GM19035 (cell line): ENCODE results near the gene NDST1.

Experiments used
- ATAC-seq: cut with Tn5 transposase; IDR thresholded peaks from one replicate; pipeline ENCODE4 v1.9.1; 2021; ENCODE audit not compliant: unreplicated experiment

NDST1 gene

DNA sequence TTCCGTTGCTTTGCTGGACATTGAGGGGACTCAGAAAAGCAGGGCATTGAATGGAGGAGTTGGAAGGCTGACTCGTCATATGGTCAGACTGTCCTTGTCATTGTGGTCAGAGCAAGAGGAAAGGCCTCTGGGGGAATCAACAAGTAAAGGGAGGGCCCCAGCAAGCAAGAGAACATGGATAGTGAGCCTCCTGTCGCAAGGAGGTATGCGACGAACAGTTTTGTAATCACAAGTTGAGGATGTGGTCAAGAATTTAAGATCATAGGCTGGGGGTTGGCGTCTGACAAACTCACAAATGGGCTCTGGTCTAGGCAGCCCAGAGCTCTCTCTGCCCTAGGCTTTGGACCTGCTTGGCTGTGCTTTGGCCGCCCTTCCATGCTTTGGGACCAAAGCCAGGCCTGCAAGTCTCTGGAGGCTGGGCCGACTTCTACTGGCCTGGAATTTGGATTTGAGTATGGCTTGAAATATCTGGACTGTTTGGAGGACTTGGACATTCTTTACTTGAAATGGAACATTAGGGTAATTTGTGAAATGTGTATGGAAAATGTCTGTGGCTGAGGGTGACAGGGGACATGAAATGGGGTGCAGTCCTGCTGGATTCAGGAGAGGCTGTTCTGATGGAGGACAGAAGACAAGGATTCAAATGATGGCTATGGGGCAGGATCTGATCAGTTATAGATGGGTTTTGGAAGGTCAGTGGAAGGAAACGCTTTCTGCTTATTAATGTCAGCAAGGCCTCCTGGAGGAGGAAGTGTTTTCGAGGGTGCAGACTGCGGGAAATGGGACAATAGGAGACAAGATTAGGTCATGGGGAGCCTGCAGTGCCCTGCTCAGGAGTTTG is 19.2 kb upstream of the NDST1 start:
- no peak for ATAC-seq

DNA sequence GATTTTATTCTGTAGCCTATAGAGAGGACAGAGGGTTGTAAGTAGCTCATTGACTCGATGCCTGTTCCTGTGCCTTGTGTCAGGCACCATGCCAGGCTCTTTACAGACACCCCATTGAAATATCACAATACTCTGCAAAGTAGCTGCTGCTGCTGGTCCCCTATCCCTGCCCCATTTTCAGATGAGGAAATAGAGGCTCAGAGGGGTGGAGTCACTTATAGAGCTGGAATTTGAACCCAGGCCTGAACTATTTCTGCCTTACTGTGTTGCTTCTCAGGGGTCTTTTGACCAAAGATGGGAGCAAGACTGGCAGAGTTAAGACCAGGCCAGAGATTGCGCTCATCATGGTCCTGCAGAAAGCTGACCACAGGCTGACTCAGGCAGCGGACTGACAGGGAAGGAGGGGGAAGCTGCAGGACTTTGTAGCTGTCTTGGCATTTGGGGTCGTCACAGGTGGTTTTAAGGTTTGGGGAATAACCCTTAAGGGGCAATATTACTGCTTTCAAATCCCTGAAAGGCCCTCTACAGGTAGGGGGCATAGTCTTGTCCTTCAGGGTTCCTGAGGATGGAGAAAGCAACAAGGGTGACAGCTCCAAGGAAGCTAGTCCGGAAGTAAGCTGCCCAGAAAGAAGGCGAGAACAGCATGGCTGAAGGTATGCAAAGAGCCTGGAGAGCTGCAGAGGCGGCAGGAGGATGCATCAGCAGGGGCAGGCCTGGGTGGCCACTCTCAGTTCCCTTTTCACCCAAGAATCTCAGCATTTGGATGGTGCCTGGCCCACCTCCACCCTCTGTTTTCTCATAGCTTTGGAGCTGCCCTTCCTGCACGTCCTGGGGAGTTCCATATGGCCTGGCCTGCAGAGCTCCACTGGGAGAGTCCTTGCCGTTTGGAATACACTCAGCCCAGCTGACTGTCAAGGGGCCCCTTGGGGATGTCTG is 18.3 kb upstream of the NDST1 start:
- peak; percentile 75 for ATAC-seq

GRCh38 chr5:150490296-150490669 is 17.6 kb upstream of the NDST1 start:
- no peak for ATAC-seq

DNA sequence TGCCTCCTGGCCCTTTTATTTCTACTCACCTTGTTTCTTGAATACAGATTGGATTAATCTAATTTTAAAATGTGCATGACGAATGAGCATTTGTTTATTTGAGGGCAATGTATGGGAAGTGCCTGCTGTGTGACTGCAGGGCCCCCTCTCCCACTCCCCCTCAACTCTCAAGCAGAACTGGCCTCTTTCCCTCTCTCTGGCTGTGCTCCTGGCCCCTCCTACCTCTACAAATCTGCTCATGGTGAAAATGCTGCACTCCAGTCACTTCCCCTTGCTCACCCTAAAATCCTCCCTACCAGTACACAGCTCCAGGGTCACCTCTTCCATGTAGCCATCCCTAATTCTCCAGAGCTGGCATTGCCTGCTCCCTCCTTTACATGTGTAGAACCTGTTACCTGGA is 17.2 kb upstream of the NDST1 start:
- ATAC-seq = no peak

GRCh38 chr5:150491876-150492275 is 16.1 kb upstream of the NDST1 start:
- no peak for ATAC-seq

GRCh38 chr5:150492621-150493020 is 15.3 kb upstream of the NDST1 start:
- no peak for ATAC-seq

GRCh38 chr5:150496098-150496497 is 11.8 kb upstream of the NDST1 start:
- ATAC-seq = no peak

GRCh38 chr5:150496534-150496933 is 11.4 kb upstream of the NDST1 start:
- no peak for ATAC-seq

GRCh38 chr5:150497274-150497988 is 10.5 kb upstream of the NDST1 start:
- ATAC-seq = no peak

DNA sequence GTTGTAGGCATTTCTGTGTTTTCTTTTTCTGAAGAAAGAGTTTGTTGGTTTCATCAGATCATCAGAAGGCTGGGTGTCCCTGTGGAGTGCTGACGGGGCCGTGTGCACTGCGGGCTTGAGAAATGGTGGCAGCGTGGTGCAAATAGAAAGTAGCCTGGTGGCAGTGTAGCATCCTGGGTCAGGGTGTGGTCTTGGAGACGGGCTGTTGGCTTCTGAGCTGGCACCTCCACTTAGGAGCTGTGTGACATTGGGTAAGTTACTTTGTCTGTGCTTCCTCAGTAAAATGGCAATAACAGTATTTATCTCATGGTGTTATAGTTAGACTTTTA is 10.0 kb upstream of the NDST1 start:
- ATAC-seq = no peak

DNA sequence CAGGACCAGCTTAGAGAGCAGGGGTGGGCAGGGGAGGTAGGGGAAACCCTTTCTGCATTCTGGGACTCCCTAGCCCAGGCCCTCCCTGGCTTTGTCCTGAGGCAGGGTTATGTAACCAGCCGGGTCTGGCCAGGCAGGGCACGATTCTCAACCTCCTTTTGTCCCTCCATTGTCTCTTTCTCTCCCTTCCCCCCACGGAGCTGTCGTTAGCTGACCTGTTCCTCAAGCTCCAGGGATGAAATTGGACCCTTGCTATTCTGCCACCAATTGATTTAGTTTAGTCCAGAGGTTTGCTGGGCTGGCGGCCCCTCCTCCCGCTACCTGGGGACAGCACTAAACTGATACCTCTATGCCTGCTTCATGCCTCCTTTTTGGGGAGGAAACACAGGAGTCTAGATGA is 9.4 kb upstream of the NDST1 start:
- no peak for ATAC-seq

DNA sequence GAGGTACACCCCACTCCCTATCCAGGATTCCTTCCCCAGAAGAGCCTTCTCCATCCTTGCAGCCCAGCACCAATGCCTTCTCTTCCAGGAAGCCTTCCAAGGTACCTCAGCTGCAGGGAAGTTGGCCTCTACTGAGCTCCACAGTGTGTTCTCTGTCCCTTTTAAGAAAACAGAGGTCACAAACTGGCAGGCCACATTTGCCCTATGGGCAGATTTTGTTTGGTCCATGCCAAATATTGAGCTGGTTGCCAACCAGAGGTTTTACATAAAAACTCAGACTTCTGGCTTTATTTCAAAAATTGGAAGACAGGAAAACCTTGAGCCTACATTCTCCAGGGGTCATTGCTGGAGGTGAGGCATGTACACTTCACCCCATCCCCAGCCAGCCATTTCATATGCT is 9.0 kb upstream of the NDST1 start:
- no peak for ATAC-seq

DNA sequence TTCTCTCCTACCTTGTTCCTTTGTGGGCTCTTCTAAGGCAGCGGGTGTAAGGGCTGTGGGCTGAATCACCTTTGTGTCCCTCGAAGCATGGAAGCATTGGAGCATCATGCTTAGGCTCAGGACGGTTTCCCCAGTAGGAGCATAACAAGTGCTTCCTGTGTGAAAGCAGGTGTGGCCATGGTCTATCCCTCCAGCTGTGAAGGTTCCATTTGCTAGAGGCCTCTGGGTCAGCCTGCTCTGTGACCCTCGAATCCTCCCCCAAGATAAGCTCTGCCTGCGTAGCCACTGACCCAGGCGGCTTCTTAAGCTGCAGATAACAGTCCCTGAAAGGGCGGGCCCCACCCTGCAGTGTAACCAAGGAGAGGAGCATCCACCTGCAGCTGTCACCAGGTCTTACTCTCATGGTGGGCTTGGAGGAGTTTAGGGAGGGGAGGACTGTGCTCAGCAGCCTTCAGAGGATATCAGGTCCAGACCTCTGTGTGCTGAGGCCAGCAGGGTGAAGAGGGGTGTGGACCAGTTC is 8.4 kb upstream of the NDST1 start:
- ATAC-seq = no peak

DNA sequence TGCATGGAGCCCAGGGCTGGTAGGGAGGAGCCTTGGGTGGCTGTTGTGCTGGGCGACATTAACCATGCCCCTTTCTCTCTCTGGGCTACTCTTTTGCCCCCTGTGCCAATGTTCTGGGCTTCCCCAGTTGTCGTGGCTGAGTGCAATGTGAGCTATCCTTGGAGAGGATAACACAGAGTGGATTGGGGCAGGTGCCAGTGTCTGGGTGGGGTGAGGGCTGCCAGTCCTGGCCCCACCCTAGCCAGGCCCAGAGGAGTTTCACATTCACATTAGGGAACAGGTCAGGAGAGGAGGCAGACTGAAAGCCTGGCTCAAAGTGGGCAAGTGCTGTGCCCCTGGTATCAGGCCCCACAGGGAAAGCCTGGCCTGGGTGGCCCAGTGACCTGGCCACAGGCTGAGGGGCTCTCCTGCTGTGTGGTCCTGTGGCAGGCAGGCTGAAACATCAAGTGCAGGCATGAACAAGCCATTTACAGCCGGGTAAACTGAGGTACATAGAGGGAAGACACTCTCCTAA is 7.5 kb upstream of the NDST1 start:
- ATAC-seq = no peak

GRCh38 chr5:150500905-150501304 is 7.0 kb upstream of the NDST1 start:
- no peak for ATAC-seq

DNA sequence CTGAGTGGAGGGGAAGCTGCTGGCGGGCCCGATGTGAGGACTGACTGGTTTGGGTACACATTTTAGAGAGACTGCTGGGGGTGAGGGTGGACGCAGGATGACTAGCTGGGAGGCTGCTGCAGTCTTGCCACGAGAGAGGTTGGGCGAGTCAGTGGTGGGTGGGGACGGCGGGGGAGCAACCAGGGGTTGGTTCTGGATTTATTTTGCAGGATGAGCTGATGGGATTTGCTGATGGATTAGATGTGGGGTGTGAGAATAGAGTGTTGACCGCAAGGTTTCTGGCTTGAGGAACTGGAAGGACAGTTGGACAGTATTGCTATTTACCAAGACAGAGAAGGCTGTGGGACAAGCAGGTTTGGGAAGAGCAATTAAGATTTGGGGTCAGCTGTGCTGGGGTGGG is 5.8 kb upstream of the NDST1 start:
- ATAC-seq = no peak

GRCh38 chr5:150502847-150503246 is 5.1 kb upstream of the NDST1 start:
- ATAC-seq = no peak

- ATAC-seq = no peak
Measured at GRCh38 chr5:150503386-150503785, 4.5 kb upstream of the NDST1 start.

- ATAC-seq = no peak
Measured at GRCh38 chr5:150503977-150504620, 3.8 kb upstream of the NDST1 start.

- no peak for ATAC-seq
Measured at GRCh38 chr5:150505041-150505511, 2.9 kb upstream of the NDST1 start.

DNA sequence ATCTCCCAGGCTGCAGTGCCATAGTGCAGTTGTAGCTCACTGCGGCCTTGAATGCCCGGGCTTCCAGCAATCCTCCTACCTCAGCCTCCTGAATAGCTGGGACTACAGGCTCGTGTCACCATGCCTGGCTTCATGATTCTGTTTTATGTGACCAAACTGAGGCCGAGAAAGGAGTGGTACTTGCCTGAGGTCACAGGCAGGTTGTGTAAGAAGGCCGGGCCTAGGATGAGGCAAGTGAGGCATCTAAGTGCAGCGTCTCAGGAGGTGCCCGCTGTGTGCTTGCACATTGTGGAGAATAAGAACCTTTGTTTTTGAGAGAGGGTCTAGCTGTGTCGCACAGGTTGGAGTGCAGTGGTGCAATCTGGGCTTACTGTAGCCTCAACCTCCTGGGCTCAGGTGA is 2.1 kb upstream of the NDST1 start:
- ATAC-seq = no peak
